WTC11 (cell line): Measurements from ENCODE around the gene SUCLG2. TPM values are rescaled to one million over a fixed set of nuclear protein-coding genes. Genes with fewer than 3 reads are reported as not detected.

ENCODE experiments used
- ATAC-seq: fragments of 200-7000 bp; cut with Tn5 transposase; 2 replicates; pipeline ENCODE4 v1.10.0; 2021; ENCODE audit warnings: mild to moderate bottlenecking, moderate library complexity
- CTCF ChIA-PET: fragments of 300-600 bp; sonication (Branson Sonifier 250); formaldehyde crosslinking; loops from one replicate; lab custom pipeline; 2021; ENCODE audit warnings: antibody characterized with exemption; lab: Charles Lee
- POLR2A ChIA-PET: fragments of 350-600 bp; sonication (Branson Sonifier 250); formaldehyde crosslinking; loops from one replicate; lab custom pipeline; 2021; ENCODE audit warnings: antibody characterized with exemption; lab: Charles Lee
- DNase-seq: peaks from one replicate; pipeline ENCODE4 v3.0.0; 2021; ENCODE audit warnings: low spot score
- H3K27ac Mint-ChIP-seq: 2 replicates; pipeline ENCODE4 v1.8.0; 2021; ENCODE audit warnings: mixed read lengths
- H3K27me3 Mint-ChIP-seq: 2 replicates; pipeline ENCODE4 v1.8.0; 2021; ENCODE audit warnings: low read depth, mild to moderate bottlenecking, moderate library complexity, mixed read lengths
- H3K36me3 Mint-ChIP-seq: 2 replicates; pipeline ENCODE4 v1.8.0; 2021; ENCODE audit warnings: mixed read lengths
- H3K4me1 Mint-ChIP-seq: 2 replicates; pipeline ENCODE4 v1.8.0; 2022; ENCODE audit warnings: mixed read lengths
- H3K4me3 Mint-ChIP-seq: 2 replicates; pipeline ENCODE4 v1.8.0; 2021; ENCODE audit warnings: mild to moderate bottlenecking, moderate library complexity, mixed read lengths
- H3K9me3 Mint-ChIP-seq: 2 replicates; pipeline ENCODE4 v1.8.0; 2021; ENCODE audit warnings: mixed read lengths
- CREM ChIP-seq: sonication (generic); formaldehyde crosslinking; IDR thresholded peaks from 2 replicates; pipeline ENCODE4 v1.8.1; 2022; ENCODE audit warnings: mild to moderate bottlenecking, missing genetic modification reagents, moderate library complexity
- E2F1 ChIP-seq: sonication (generic); formaldehyde crosslinking; IDR thresholded peaks from 2 replicates; pipeline ENCODE4 v1.8.0; 2022; ENCODE audit warnings: mild to moderate bottlenecking, missing genetic modification reagents
- EMX1 ChIP-seq: fragments of 250-450 bp; sonication (Bioruptor Pico); IDR thresholded peaks from 2 replicates; pipeline ENCODE4 v1.8.0; 2021; ENCODE audit warnings: mild to moderate bottlenecking
- ERG ChIP-seq: fragments of 250-450 bp; sonication (Bioruptor Pico); IDR thresholded peaks from 2 replicates; pipeline ENCODE4 v1.8.0; 2021; ENCODE audit warnings: mild to moderate bottlenecking
- FOXK1 ChIP-seq: sonication (generic); formaldehyde crosslinking; IDR thresholded peaks from 2 replicates; pipeline ENCODE4 v1.8.0; 2022; ENCODE audit warnings: mild to moderate bottlenecking, moderate library complexity, missing genetic modification reagents
- FOXP1 ChIP-seq: sonication (generic); formaldehyde crosslinking; IDR thresholded peaks from 2 replicates; pipeline ENCODE4 v1.8.0; 2022; ENCODE audit warnings: missing genetic modification reagents, mild to moderate bottlenecking, moderate library complexity, borderline replicate concordance
- GRHL2 ChIP-seq: fragments of 250-450 bp; sonication (Bioruptor Pico); IDR thresholded peaks from 2 replicates; pipeline ENCODE4 v1.8.0; 2022; ENCODE audit warnings: mild to moderate bottlenecking, moderate library complexity; ENCODE audit not compliant: insufficient replicate concordance, severe bottlenecking
- GTF2I ChIP-seq: fragments of 250-450 bp; sonication (Bioruptor Pico); conservative IDR thresholded peaks from 2 replicates; pipeline ENCODE4 v1.4.0; 2021; ENCODE audit warnings: mild to moderate bottlenecking
- IRF1 ChIP-seq: sonication (generic); formaldehyde crosslinking; IDR thresholded peaks from 2 replicates; pipeline ENCODE4 v1.8.0; 2023; ENCODE audit warnings: missing genetic modification reagents
- JAZF1 ChIP-seq: fragments of 250-450 bp; sonication (Bioruptor Pico); IDR thresholded peaks from 2 replicates; pipeline ENCODE4 v1.9.0; 2021; ENCODE audit warnings: moderate library complexity, mild to moderate bottlenecking, inconsistent platforms
- KAT7 ChIP-seq: sonication (generic); formaldehyde crosslinking; IDR thresholded peaks from 2 replicates; pipeline ENCODE4 v1.8.1; 2023; ENCODE audit warnings: missing genetic modification reagents, mild to moderate bottlenecking, borderline replicate concordance
- NFE2L1 ChIP-seq: sonication (generic); formaldehyde crosslinking; IDR thresholded peaks from 2 replicates; pipeline ENCODE4 v1.8.1; 2023; ENCODE audit warnings: missing genetic modification reagents
- NR1H2 ChIP-seq: sonication (generic); formaldehyde crosslinking; IDR thresholded peaks from 2 replicates; pipeline ENCODE4 v1.9.0; 2021; ENCODE audit warnings: mild to moderate bottlenecking, moderate library complexity, missing genetic modification reagents
- PRDM15 ChIP-seq: sonication (generic); formaldehyde crosslinking; IDR thresholded peaks from 2 replicates; pipeline ENCODE4 v1.8.0; 2022; ENCODE audit warnings: missing genetic modification reagents
- PRRX2 ChIP-seq: fragments of 250-450 bp; sonication (Bioruptor Pico); IDR thresholded peaks from 2 replicates; pipeline ENCODE4 v1.8.0; 2021; ENCODE audit warnings: mild to moderate bottlenecking
- SMAD4 ChIP-seq: sonication (generic); formaldehyde crosslinking; IDR thresholded peaks from 2 replicates; pipeline ENCODE4 v1.8.0; 2022; ENCODE audit warnings: mild to moderate bottlenecking, missing genetic modification reagents
- STAT6 ChIP-seq: sonication (generic); formaldehyde crosslinking; conservative IDR thresholded peaks from 2 replicates; pipeline ENCODE4 v1.8.1; 2023; ENCODE audit warnings: mild to moderate bottlenecking, low read depth, missing genetic modification reagents, moderate library complexity
- USF2 ChIP-seq: sonication (generic); formaldehyde crosslinking; IDR thresholded peaks from 2 replicates; pipeline ENCODE4 v1.8.1; 2023; ENCODE audit warnings: mild to moderate bottlenecking, missing genetic modification reagents, moderate library complexity
- ZMAT4 ChIP-seq: fragments of 250-450 bp; sonication (Bioruptor Pico); IDR thresholded peaks from 2 replicates; pipeline ENCODE4 v1.9.0; 2021; ENCODE audit warnings: mild to moderate bottlenecking
- ZNF263 ChIP-seq: sonication (generic); formaldehyde crosslinking; IDR thresholded peaks from 2 replicates; pipeline ENCODE4 v1.8.1; 2022; ENCODE audit warnings: low read depth, mild to moderate bottlenecking, moderate library complexity, missing genetic modification reagents
- ZNF423 ChIP-seq: fragments of 250-450 bp; sonication (Bioruptor Pico); IDR thresholded peaks from 2 replicates; pipeline ENCODE4 v2.1.2; 2022; ENCODE audit warnings: mild to moderate bottlenecking, moderate library complexity
- total RNA-seq: library from RNA; stranded (reverse); gene quantifications from 3 replicates; pipeline ENCODE4 v1.2.3, GENCODE V29; 2021

Gene SUCLG2
- total RNA-seq, 1 experiment from 2014 or later: 39.7 TPM

GRCh38 chr3:67384016-67384415, 270.4 kb downstream of the SUCLG2 start (continued):
- TF ChIP-seq ZMAT4 (no peak), PRRX2 (CRISPR knock-in tag) (no peak), FOXK1 (CRISPR knock-in tag) (no peak), CREM (CRISPR knock-in tag) (no peak), EMX1 (CRISPR knock-in tag) (no peak), ERG (CRISPR knock-in tag) (no peak), ZNF423 (CRISPR knock-in tag) (no peak), USF2 (CRISPR knock-in tag) (no peak), KAT7 (CRISPR knock-in tag) (no peak), GRHL2 (CRISPR knock-in tag) (no peak), NR1H2 (CRISPR knock-in tag) (no peak)
- TF ChIP-seq, all 79 proteins: peak for 0

- H3K4me3 Mint-ChIP-seq: no peak overlapping the region
- DNase-seq: no peak
- POLR2A ChIA-PET: no interaction called here
- no peak overlapping the region for H3K27ac Mint-ChIP-seq
- H3K36me3 Mint-ChIP-seq: peaks cover 4% of the 10 kb centered on the region; the same call in 1 of the 2 replicates
- H3K27me3 Mint-ChIP-seq: no peaks in the 10 kb centered on the region
- no peak for ATAC-seq
- CTCF ChIA-PET: interaction anchor here (0.5 to 2.7 kb wide), 9 partner anchors 26 to 445 kb away, joined by 3 to 16 read pairs (median 4); no protein-coding TSS in a partner anchor
- peaks cover 17% of the 10 kb centered on the region for H3K4me1 Mint-ChIP-seq
- H3K9me3 Mint-ChIP-seq: peaks cover 3% of the 10 kb centered on the region; the same call in 1 of the 2 replicates
- no peak for TF ChIP-seq ZNF263 (CRISPR knock-in tag)
- no peak for TF ChIP-seq FOXP1 (CRISPR knock-in tag)
- no peak for TF ChIP-seq GTF2I (CRISPR knock-in tag)
- no peak for TF ChIP-seq ERG (CRISPR knock-in tag)
- no peak for TF ChIP-seq STAT6 (CRISPR knock-in tag)
- TF ChIP-seq NFE2L1 (CRISPR knock-in tag): no peak
- no peak for TF ChIP-seq E2F1 (CRISPR knock-in tag)
- no peak for TF ChIP-seq PRDM15 (CRISPR knock-in tag)
- TF ChIP-seq SMAD4 (CRISPR knock-in tag): no peak
- no peak for TF ChIP-seq JAZF1 (CRISPR knock-in tag)
- no peak for TF ChIP-seq IRF1 (CRISPR knock-in tag)
- TF ChIP-seq GRHL2 (CRISPR knock-in tag): no peak
These were observed 271.0 kb downstream of the SUCLG2 start for GRCh38 chr3:67383379-67383778.
